ENCODE results near the gene ASIC4. TPM values are rescaled to one million over a fixed set of nuclear protein-coding genes. Genes with fewer than 3 reads are reported as not detected.

The ASIC4 gene
- polyA plus RNA-seq, 4 donors: 0.06 to 0.37 (median 0.19) TPM

GRCh38 chr2:219578811-219579613, 64.7 kb downstream of the ASIC4 start:
- DNase-seq (ENCODE audit: low read depth in 4 of 4, low spot score in 3 of 4): no peak

GRCh38 chr2:219581346-219581745, 67.1 kb downstream of the ASIC4 start:
- DNase-seq (ENCODE audit: low read depth in 4 of 4, low spot score in 3 of 4): no peak

Other genes starting within 250 kb of the ASIC4 start
- gene DNAJB2, start 235.1 kb upstream of the ASIC4 start, polyA plus RNA-seq (ENCODE audit: insufficient read length in 4 of 4): 10 to 100 TPM; 52.1 to 80.6 (median 72.7) TPM
- under 1 TPM; 0.09 to 0.53 (median 0.20) TPM for gene PTPRN, start 205.1 kb upstream of the ASIC4 start, polyA plus RNA-seq (ENCODE audit: insufficient read length in 4 of 4)
- not detected for gene RESP18, start 181.7 kb upstream of the ASIC4 start, polyA plus RNA-seq (ENCODE audit: insufficient read length in 4 of 4)
- 10 to 100 TPM; 44.7 to 82.9 (median 57.8) TPM for gene DNPEP, start 126.6 kb upstream of the ASIC4 start, polyA plus RNA-seq (ENCODE audit: insufficient read length in 4 of 4)
- gene DES, start 96.1 kb upstream of the ASIC4 start, polyA plus RNA-seq (ENCODE audit: insufficient read length in 4 of 4): 10 to 100 TPM in 2 of 4 donors, 1 to 10 TPM in 2; 5.5 to 10.4 (median 8.1) TPM
- gene SPEG, start 79.6 kb upstream of the ASIC4 start, polyA plus RNA-seq (ENCODE audit: insufficient read length in 4 of 4): 10 to 100 TPM in 3 of 4 donors, 1 to 10 TPM in 1; 9.7 to 18.0 (median 12.5) TPM
- 10 to 100 TPM; 29.7 to 43.8 (median 32.7) TPM for gene GMPPA, start 15.6 kb upstream of the ASIC4 start, polyA plus RNA-seq (ENCODE audit: insufficient read length in 4 of 4)
- 10 to 100 TPM; 27.4 to 75.8 (median 33.2) TPM for gene CHPF, start 29.3 kb downstream of the ASIC4 start, polyA plus RNA-seq (ENCODE audit: insufficient read length in 4 of 4)
- 1 to 10 TPM; 2.5 to 3.7 (median 2.9) TPM for gene TMEM198, start 29.5 kb downstream of the ASIC4 start, polyA plus RNA-seq (ENCODE audit: insufficient read length in 4 of 4)
- gene OBSL1, start 57.1 kb downstream of the ASIC4 start, polyA plus RNA-seq (ENCODE audit: insufficient read length in 4 of 4): 100 to 1,000 TPM; 104 to 200 (median 132) TPM
- 1 to 10 TPM in 3 of 4 donors, under 1 TPM in 1; 0.86 to 1.9 (median 1.6) TPM for gene INHA, start 57.8 kb downstream of the ASIC4 start, polyA plus RNA-seq (ENCODE audit: insufficient read length in 4 of 4)
- 10 to 100 TPM; 18.8 to 39.0 (median 24.4) TPM for gene STK11IP, start 83.4 kb downstream of the ASIC4 start, polyA plus RNA-seq (ENCODE audit: insufficient read length in 4 of 4)
- gene SLC4A3, start 113.1 kb downstream of the ASIC4 start, polyA plus RNA-seq (ENCODE audit: insufficient read length in 4 of 4): 10 to 100 TPM in 1 of 4 donors, 1 to 10 TPM in 3; 7.3 to 13.5 (median 8.5) TPM

Data from left renal pelvis (tissue), 4 donors.